Smooth muscle cell (in vitro differentiated cells): ENCODE measurements around the gene REEP1. TPM values are rescaled to one million over a fixed set of nuclear protein-coding genes. Genes with fewer than 3 reads are reported as not detected.
A peak's percentile ranks its signal among the peaks of the same experiment; 100 is the strongest.

Experiments used
- DNase-seq: peaks from one replicate; lab custom pipeline; 2025; ENCODE audit not compliant: unreplicated experiment; lab: John Stamatoyannopoulos, UW
- H2AFZ ChIP-seq: fragments of 200-600 bp; sonication (generic); 2 replicates; pipeline ENCODE4 v1.6.0; 2016; ENCODE audit warnings: antibody characterized with exemption, low read depth, mild to moderate bottlenecking
- H3F3A ChIP-seq: fragments of 200-600 bp; sonication (generic); 2 replicates; pipeline ENCODE4 v1.6.0; 2017; ENCODE audit warnings: antibody characterized with exemption, low read depth
- H3K27ac ChIP-seq: fragments of 200-600 bp; sonication (generic); 2 replicates; pipeline ENCODE4 v1.5.1; 2016; ENCODE audit warnings: low read depth, mild to moderate bottlenecking
- H3K27me3 ChIP-seq: fragments of 200-600 bp; sonication (generic); 2 replicates; pipeline ENCODE4 v1.6.1; 2016; ENCODE audit warnings: low read depth, mild to moderate bottlenecking
- H3K36me3 ChIP-seq: fragments of 200-600 bp; sonication (generic); 2 replicates; pipeline ENCODE4 v1.5.1; 2016; ENCODE audit warnings: low read depth
- H3K4me1 ChIP-seq: fragments of 200-600 bp; sonication (generic); 2 replicates; pipeline ENCODE4 v1.5.1; 2016; ENCODE audit warnings: low read depth
- H3K4me2 ChIP-seq: fragments of 200-600 bp; sonication (generic); 2 replicates; pipeline ENCODE4 v1.6.0; 2016; ENCODE audit warnings: mild to moderate bottlenecking
- H3K4me3 ChIP-seq: fragments of 200-600 bp; sonication (generic); 2 replicates; pipeline ENCODE4 v1.5.1; 2016; ENCODE audit warnings: mild to moderate bottlenecking
- H3K79me2 ChIP-seq: fragments of 200-600 bp; sonication (generic); 2 replicates; pipeline ENCODE4 v1.6.0; 2016; ENCODE audit warnings: low read depth, mild to moderate bottlenecking
- H3K9ac ChIP-seq: fragments of 200-600 bp; sonication (generic); 2 replicates; pipeline ENCODE4 v1.6.0; 2016; ENCODE audit warnings: low read depth
- H3K9me3 ChIP-seq: fragments of 200-600 bp; sonication (generic); replicated peaks from 2 replicates; pipeline ENCODE4 v1.5.1; 2016; ENCODE audit warnings: low read depth
- H4K20me1 ChIP-seq: fragments of 200-600 bp; sonication (generic); 2 replicates; pipeline ENCODE4 v1.6.0; 2016; ENCODE audit warnings: low read depth
- CTCF ChIP-seq: fragments of 200-600 bp; sonication (generic); IDR thresholded peaks from 2 replicates; pipeline ENCODE4 v1.5.1; 2017; ENCODE audit warnings: borderline replicate concordance, mild to moderate bottlenecking, antibody characterized with exemption; ENCODE audit not compliant: insufficient read depth, poor library complexity, severe bottlenecking
- WGBS: methylation state at CpG from one replicate; pipeline ENCODE4 v1.1.7; 2016; ENCODE audit warnings: low lambda C conversion rate; 5-methylcytosine and 5-hydroxymethylcytosine counted together
- polyA plus RNA-seq: library from polyadenylated mRNA; unstranded; fragments of >200 nt; fragmentation: Nextera tagmentation; extraction: Ambion mirVana; gene quantifications from 2 replicates; pipeline ENCODE4 v1.2.1, GENCODE V29; 2016
- total RNA-seq: library from RNA; depleted of rRNA; stranded (reverse); fragments of >200 nt; gene quantifications from 2 replicates; pipeline ENCODE4 v1.2.3, GENCODE V29; 2014

The REEP1 gene
- total and polyA plus RNA-seq, 2 experiments from 2014 or later: not detected

GRCh38 chr2:86195808-86196387, 141.5 kb downstream of the REEP1 start:
- 36% methylated on average over 23 of the region's 23 CpGs for WGBS
- peaks cover 50% of the 10 kb centered on the region for H3K79me2 ChIP-seq

GRCh38 chr2:86195055-86195807, 142.2 kb downstream of the REEP1 start, which contains the start of gene IMMT:
IMMT (minus strand) TSS chr2:86195462; CDS start chr2:86195382, 80 bp downstream.
- Histone ChIP-seq H2AFZ (peak within 1 kb of the TSS; percentile 70), H4K20me1 (peaks cover 44% of the 10 kb centered on the region), H3K27ac (peak within 1 kb of the TSS; percentile 96), H3K36me3 (no peaks in the 10 kb centered on the region), H3K4me1 (peaks cover 14% of the 10 kb centered on the region), H3K4me2 (peak within 1 kb of the TSS; percentile 96), H3K27me3 (no peaks in the 10 kb centered on the region), H3F3A (peaks cover 17% of the 10 kb centered on the region), H3K79me2 (peaks cover 55% of the 10 kb centered on the region), H3K9me3 (no peaks in the 10 kb centered on the region), H3K9ac (peak within 1 kb of the TSS; percentile 91), H3K4me3 (peak within 1 kb of the TSS; percentile 93)
- WGBS: under 1% methylated on average over 74 of the region's 74 CpGs
- peak; percentile 89 for DNase-seq
- TF ChIP-seq CTCF: no peak

More at GRCh38 chr2:86195808-86196387, 141.5 kb downstream of the REEP1 start:
- peaks cover 17% of the 10 kb centered on the region for H3F3A ChIP-seq
- H2AFZ ChIP-seq: peak overlapping the region; percentile 66
- no peaks in the 10 kb centered on the region for H3K9me3 ChIP-seq
- peak overlapping the region; percentile 93 for H3K4me3 ChIP-seq
- H3K27me3 ChIP-seq: no peaks in the 10 kb centered on the region
- H3K27ac ChIP-seq: peak overlapping the region; percentile 96
- DNase-seq: no peak
- H3K4me1 ChIP-seq: peaks cover 18% of the 10 kb centered on the region
- no peaks in the 10 kb centered on the region for H3K36me3 ChIP-seq
- H4K20me1 ChIP-seq: peaks cover 37% of the 10 kb centered on the region
- no peak for TF ChIP-seq CTCF
- H3K9ac ChIP-seq: peak overlapping the region; percentile 91
- H3K4me2 ChIP-seq: peak overlapping the region; percentile 96

GRCh38 chr2:86194751-86195054, 142.7 kb downstream of the REEP1 start:
- peaks cover 13% of the 10 kb centered on the region for H3F3A ChIP-seq
- peak overlapping the region; percentile 93 for H3K4me3 ChIP-seq
- no peak for TF ChIP-seq CTCF
- under 1% methylated on average over 17 of the region's 17 CpGs for WGBS
- peaks cover 55% of the 10 kb centered on the region for H3K79me2 ChIP-seq
- H3K4me2 ChIP-seq: peak overlapping the region; percentile 96
- H3K27me3 ChIP-seq: no peaks in the 10 kb centered on the region
- H3K27ac ChIP-seq: peak overlapping the region; percentile 96
- H3K36me3 ChIP-seq: no peaks in the 10 kb centered on the region
- peak overlapping the region; percentile 70 for H2AFZ ChIP-seq
- H3K9me3 ChIP-seq: no peaks in the 10 kb centered on the region
- H3K4me1 ChIP-seq: peaks cover 11% of the 10 kb centered on the region
- H4K20me1 ChIP-seq: peaks cover 49% of the 10 kb centered on the region
- DNase-seq: no peak
- H3K9ac ChIP-seq: peak overlapping the region; percentile 55
